Suppressor macrophage (primary cell): ENCODE results near the gene OR2G3.

Source experiments
- DNase-seq, 4 experiments: peaks; one replicate each; pipeline ENCODE4 v3.0.0-alpha.2; 2020 to 2022
- total RNA-seq, 17 experiments: gene quantifications; one replicate each; lab custom pipeline; 2026; ENCODE audit warnings: mixed read lengths in 6 of 17, inconsistent platforms in 3 of 17; lab: John Stamatoyannopoulos, UW

Gene OR2G3
- total RNA-seq: 0 to 0.88 (median 0) reads per million in 17 experiments

GRCh38 chr1:247605286-247605685 lies at the start of gene OR2G3:
Gene OR2G3 (plus strand): TSS chr1:247605586. CDS start chr1:247605586, 0 bp downstream.
- DNase-seq: no peak

DNA sequence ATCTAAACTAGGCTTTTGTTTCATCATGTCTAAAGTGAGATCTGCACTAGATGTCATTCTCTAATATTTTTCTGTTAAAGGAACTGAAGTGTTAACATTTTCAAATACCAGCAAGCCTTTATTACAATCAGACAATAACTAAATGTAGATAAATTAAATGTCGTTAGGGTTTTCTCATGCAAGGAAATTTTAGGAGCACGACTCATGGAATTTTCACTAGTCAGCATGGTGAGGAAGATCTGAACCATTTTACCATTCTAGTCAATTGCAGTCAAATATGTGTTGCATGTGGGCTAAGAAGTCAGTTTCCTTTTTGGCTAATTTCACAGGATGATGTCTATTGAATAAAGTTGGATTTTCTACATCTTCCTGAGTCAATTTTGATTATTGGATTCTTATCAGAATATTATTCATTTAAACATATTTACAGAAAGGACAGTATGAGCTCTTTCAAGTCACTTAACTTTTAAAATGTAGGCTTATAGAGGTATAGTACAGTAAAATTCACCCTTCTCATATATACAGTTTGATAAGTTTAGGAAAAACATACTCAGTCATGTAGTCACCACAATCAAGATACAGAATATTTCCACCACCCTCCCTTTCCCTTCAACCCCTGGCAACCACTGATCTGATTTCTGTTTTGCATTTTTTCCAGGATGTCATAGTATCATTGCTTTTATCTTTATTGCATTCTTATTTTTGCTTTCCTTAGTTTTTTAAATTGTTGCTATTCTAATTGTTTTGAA lies 47.3 kb upstream of the OR2G3 start:
- no peak for DNase-seq

DNA sequence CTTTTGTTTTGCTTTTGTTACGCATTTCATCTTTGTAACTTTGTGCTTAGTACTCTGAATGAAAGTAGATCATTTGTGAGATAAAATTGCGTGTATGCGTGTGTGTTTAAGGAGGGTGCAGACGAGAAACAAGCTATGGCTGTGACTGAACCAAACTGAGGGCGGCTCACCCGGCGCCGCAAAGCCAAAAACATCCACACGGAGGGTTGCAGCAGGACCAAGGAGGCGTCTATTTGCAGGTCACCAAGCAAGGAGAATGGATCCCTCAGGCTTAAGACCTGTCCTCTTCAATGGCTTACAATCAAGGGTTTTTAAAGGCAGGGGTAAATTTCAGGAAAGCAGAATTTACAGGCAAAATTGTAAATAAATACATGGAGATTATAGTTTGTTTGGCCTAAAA lies 43.7 kb upstream of the OR2G3 start:
- DNase-seq: no peak

- DNase-seq: no peak
These were observed 43.2 kb upstream of the OR2G3 start for GRCh38 chr1:247562198-247562597.

DNA sequence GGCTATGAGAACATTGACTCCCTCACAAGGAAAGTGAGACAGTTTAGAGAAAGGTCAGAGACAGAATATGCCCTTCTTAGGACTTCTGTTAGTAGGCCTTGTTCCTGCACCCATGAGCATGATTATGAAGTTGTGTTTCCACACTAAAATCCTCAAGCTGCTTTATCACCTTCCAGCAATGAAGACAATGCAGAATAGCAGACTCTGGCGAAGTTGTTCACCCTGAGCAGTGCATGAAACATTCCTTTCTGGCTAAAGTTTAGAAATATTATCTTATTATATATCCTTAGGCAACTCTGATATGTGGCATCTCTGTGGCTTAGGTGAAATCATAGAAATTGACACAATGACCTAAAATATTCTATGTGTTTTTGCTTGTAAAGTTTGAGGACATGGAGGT lies 31.1 kb upstream of the OR2G3 start:
- no peak for DNase-seq

DNA sequence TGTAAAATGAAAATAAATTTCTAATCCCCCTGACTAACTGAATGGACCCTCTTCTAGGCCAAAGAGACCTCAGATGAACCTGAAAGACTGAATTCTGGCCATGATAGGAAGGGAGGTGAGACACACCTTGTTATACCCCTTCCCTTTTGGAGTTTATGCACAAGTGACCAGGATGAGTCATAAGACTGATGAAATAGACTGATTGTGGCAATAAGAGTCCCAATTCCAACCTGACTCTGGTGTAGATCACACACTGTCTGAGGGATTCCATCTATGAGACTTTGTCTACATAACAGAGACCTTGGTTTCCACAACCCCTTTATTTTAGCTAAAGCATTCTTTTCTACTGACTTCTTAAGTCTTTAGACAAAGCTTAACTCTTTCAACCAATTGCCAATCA lies 30.7 kb upstream of the OR2G3 start:
- DNase-seq: peak in 2 of 4 experiments; percentile 2 to 3

GRCh38 chr1:247576514-247576913 lies 28.9 kb upstream of the OR2G3 start:
- DNase-seq: peak; percentile 5 to 73 (median 48)

DNA sequence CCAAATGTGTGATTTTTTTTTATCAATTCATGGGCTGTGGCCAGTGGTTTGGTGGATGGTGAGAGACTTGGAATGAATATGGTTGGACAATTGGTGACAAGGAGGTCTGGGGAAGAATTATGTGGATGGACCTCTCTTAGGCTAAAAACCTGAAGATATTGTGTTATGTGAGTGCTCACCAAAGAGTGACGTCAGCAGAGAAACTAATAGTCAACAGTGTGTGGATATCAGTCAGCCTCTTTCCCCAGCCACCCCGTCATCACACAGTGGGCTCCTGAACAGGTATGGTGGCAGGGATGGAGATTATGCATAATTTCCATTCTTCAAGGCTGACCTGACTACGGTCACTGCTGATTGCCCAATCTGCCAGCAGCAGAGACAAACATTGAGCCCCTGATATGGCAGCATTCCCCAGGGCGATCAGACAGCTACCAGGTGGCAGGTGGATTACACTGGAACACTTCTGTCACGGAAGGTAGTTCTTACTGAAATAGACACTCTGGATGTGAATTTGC lies 26.4 kb upstream of the OR2G3 start:
- DNase-seq: no peak

DNA sequence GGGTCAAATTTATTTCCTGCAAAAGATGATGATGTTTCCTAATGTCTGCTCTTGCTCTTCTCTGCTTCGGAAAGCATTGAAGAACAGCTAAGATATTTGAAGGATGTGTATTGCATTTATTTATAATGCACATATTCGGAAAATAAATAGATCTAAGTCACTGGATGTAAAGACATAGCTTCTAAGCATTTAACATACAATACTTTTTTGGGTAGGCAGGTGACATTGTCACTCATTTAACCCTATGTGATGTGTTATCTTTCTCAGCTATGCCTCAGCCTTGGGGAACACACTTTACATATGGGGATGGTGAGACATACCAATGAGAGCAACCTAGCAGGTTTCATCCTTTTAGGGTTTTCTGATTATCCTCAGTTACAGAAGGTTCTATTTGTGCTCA lies 17.3 kb upstream of the OR2G3 start, which contains the start of gene OR2G2:
Gene OR2G2 (plus strand): TSS at position 301 of the 400 bp plus-strand sequence. CDS start 0 bp downstream, at position 301.
- DNase-seq: no peak

GRCh38 chr1:247613405-247613804 lies 8.0 kb downstream of the OR2G3 start:
- DNase-seq: no peak

DNA sequence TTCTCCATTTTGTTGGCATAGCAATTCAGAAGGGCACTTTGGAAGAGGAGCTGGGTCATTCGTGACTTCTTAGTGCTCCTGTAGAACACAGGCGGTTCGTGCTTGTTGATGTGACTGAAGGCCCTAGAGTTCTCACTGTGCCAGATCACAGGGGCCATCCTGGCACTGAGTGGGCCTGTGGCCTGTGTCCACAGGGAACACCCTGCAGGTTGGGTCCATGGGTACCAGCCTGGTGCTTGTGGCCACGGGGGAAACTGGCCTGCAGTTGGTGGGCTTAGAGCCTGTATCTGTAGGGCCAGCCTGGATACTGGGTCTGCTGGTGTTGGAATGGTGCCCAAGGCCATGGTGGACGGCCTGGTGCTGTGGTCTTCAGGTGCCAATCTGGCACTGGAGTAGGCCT lies 9.2 kb downstream of the OR2G3 start:
- DNase-seq: no peak

DNA sequence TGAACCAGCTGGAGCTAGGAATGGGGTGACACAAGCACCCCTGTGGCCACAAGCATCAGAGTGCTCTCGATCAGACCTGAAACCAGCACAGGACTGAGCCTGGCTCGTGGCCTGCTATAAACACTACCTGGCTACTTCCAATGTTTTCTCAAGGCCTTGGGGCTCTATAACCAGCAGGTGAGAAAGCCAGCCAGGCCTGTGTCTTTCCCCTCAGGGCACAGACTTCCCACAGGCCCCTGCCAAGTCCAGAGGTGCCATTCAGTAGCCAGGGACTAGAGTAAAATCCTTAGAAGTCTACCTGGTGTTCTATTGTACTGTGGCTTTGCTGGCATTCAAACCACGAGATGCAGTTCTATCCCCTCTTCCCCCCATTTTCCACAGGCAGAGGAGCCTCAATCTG lies 22.6 kb downstream of the OR2G3 start:
- DNase-seq: no peak

GRCh38 chr1:247638011-247638410 lies 32.6 kb downstream of the OR2G3 start:
- peak in 3 of 4 experiments; percentile 3 to 29 (median 10) for DNase-seq

GRCh38 chr1:247638781-247639180 lies 33.4 kb downstream of the OR2G3 start:
- DNase-seq: no peak

- peak; percentile 31 to 88 (median 62) for DNase-seq
These were observed 34.1 kb downstream of the OR2G3 start for GRCh38 chr1:247639381-247639981.

- no peak for DNase-seq
These were observed 37.4 kb downstream of the OR2G3 start for GRCh38 chr1:247642742-247643141.

GRCh38 chr1:247646867-247647266 lies 41.5 kb downstream of the OR2G3 start:
- DNase-seq: peak; percentile 25 to 79 (median 54)

- peak in 2 of 4 experiments; percentile 7 to 40 for DNase-seq
These were observed 42.5 kb downstream of the OR2G3 start for GRCh38 chr1:247647864-247648263.

DNA sequence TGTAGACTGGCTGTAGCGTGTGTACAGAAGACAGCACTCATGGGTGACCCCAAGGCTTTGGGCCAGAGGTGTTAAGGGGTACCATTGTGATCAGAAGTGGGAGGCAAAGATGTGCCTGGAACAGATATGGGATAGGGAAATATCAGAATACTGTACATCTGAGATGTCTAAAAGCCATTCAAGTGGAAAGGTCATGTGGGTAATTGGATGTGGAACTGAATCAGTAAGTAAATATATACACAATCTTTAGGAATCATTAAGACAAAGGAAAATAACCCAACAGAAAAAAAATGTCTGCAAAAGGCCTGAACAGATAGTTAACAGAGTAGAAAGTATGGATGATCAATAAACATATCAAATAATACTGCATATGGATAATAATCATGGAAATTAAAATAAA lies 47.7 kb downstream of the OR2G3 start:
- DNase-seq: no peak
